HG02970 (cell line): ENCODE results near the gene HNRNPR.

ENCODE experiments used
- ATAC-seq: cut with Tn5 transposase; IDR thresholded peaks from one replicate; pipeline ENCODE4 v1.9.1; 2021; ENCODE audit warnings: mild to moderate bottlenecking, moderate library complexity, moderate number of reproducible peaks; ENCODE audit not compliant: unreplicated experiment, low FRiP score

HNRNPR gene

GRCh38 chr1:23369335-23370013 lies 25.4 kb upstream of the HNRNPR start, which contains the start of gene ZNF436:
Gene ZNF436 (minus strand): TSS chr1:23369836. CDS start chr1:23368005, 1,831 bp downstream.
- no peak for ATAC-seq

- ATAC-seq, result peak; percentile 65
Measured at GRCh38 chr1:23368562-23369334, 24.7 kb upstream of the HNRNPR start.

- peak; percentile 86 for ATAC-seq
Measured at GRCh38 chr1:23367791-23368561, 23.9 kb upstream of the HNRNPR start.

- ATAC-seq, result no peak
Measured at GRCh38 chr1:23367451-23367790, 23.3 kb upstream of the HNRNPR start.

- no peak for ATAC-seq
Measured at GRCh38 chr1:23366598-23366997, 22.5 kb upstream of the HNRNPR start.

- no peak for ATAC-seq
Measured at GRCh38 chr1:23366146-23366545, 22.1 kb upstream of the HNRNPR start.

GRCh38 chr1:23362218-23362713 lies 18.2 kb upstream of the HNRNPR start:
- ATAC-seq, result no peak

- no peak for ATAC-seq
Measured at GRCh38 chr1:23358310-23358875, 14.3 kb upstream of the HNRNPR start.

- no peak for ATAC-seq
Measured at GRCh38 chr1:23357138-23357908, 13.2 kb upstream of the HNRNPR start.

GRCh38 chr1:23356471-23357137 lies 12.5 kb upstream of the HNRNPR start:
- no peak for ATAC-seq

- ATAC-seq, result no peak
Measured at GRCh38 chr1:23354245-23354644, 10.2 kb upstream of the HNRNPR start.

GRCh38 chr1:23352096-23352695 lies 8.1 kb upstream of the HNRNPR start:
- no peak for ATAC-seq

- no peak for ATAC-seq
Measured at GRCh38 chr1:23345920-23346319, 1.8 kb upstream of the HNRNPR start.

- ATAC-seq, result no peak
Measured at GRCh38 chr1:23344987-23345472, 946 bp upstream of the HNRNPR start.

- ATAC-seq, result peak; percentile 9
Measured at GRCh38 chr1:23343221-23344110, 618 bp downstream of the HNRNPR start.

GRCh38 chr1:23341931-23342692 lies 2.0 kb downstream of the HNRNPR start:
- ATAC-seq, result no peak

GRCh38 chr1:23339632-23340031 lies 4.5 kb downstream of the HNRNPR start:
- ATAC-seq, result no peak
